Colonic mucosa (tissue), 4 donors: Measurements from ENCODE around the gene EFNA2. TPM values are rescaled to one million over a fixed set of nuclear protein-coding genes. Genes with fewer than 3 reads are reported as not detected.

ENCODE experiments used
- DNase-seq: peaks from one replicate; pipeline ENCODE4 v3.0.0-alpha.2; 2020
- H3K27ac ChIP-seq: fragments of 200-600 bp; one replicate; pipeline ENCODE4 v1.8.0; 2021
- H3K27me3 ChIP-seq: fragments of 200-600 bp; one replicate; pipeline ENCODE4 v1.8.0; 2021
- H3K36me3 ChIP-seq: fragments of 200-600 bp; one replicate; pipeline ENCODE4 v1.8.0; 2021
- H3K4me1 ChIP-seq: fragments of 200-600 bp; one replicate; pipeline ENCODE4 v1.8.0; 2021; ENCODE audit warnings: mild to moderate bottlenecking
- H3K4me3 ChIP-seq: fragments of 200-600 bp; one replicate; pipeline ENCODE4 v1.8.0; 2021
- H3K9ac ChIP-seq, 2 donors: one replicate each; pipeline ENCODE4 v1.7.0; 2013; ENCODE audit warnings: control low read depth in 2 of 2, low read depth in 2 of 2, low read length in 2 of 2
- H3K9me3 ChIP-seq: fragments of 200-600 bp; one replicate; pipeline ENCODE4 v1.8.0; 2021
- intact Hi-C: fragments of 100-400 bp; cut with DNase I; formaldehyde crosslinking; loops from one replicate; pipeline ENCODE4 v1.14.1; 2022
- total RNA-seq, 2 donors: library from RNA; stranded (reverse); fragmentation: NEBNext Ultra II Directional in 1 of 2; extraction: Animal tissue kit (Norgen Biotek cat#: 25700) in 1 of 2; gene quantifications; one replicate each; pipeline ENCODE4 v1.2.1, GENCODE V29; 2021
- TF ChIP-seq, protein P1 (sequence below): fragments of 200-600 bp; IDR thresholded peaks from one replicate; pipeline ENCODE4 v1.8.0; 2022; ENCODE audit warnings: antibody characterized with exemption, mild to moderate bottlenecking
- donor health status: healthy.
- donor health status: DM: no; HTN: no; CAD: no.
- donor health status: DM: no; HTN: no; CAD: no.

Gene EFNA2
- total RNA-seq, 2 donors from 2014 or later, result 72.8 to 86.1 TPM

DNA sequence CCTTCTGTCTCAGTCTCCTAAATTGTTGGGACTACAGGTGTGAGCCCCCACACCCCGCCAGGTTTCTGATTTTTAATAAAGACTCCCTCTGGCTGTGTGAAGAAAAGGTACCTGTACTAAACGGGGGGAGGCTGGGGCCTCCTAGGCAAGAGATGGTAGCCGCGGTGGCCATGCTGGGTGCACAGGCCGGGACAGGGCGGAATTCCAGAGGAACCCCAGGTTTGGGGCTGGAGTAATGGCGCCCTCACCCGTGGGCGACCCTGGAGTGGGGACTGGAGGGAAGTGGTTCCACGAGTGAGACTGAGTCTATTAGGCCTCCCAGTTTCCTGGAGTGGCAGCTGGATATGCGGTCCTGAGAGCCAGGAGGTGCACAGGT, 46.3 kb upstream of the EFNA2 start:
- no peaks in the 10 kb centered on the region for H3K9me3 ChIP-seq
- intact Hi-C loops, result no loop called here
- H3K27me3 ChIP-seq, result peaks cover 28% of the 10 kb centered on the region
- no peak for DNase-seq
- H3K36me3 ChIP-seq, result no peaks in the 10 kb centered on the region
- H3K9ac ChIP-seq, result peak overlapping the region in 1 of 2 donors; percentile 40
- H3K4me3 ChIP-seq, result no peak overlapping the region
- H3K27ac ChIP-seq, result no peak overlapping the region
- peaks cover 17% of the 10 kb centered on the region for H3K4me1 ChIP-seq
- TF ChIP-seq, protein P1, sequence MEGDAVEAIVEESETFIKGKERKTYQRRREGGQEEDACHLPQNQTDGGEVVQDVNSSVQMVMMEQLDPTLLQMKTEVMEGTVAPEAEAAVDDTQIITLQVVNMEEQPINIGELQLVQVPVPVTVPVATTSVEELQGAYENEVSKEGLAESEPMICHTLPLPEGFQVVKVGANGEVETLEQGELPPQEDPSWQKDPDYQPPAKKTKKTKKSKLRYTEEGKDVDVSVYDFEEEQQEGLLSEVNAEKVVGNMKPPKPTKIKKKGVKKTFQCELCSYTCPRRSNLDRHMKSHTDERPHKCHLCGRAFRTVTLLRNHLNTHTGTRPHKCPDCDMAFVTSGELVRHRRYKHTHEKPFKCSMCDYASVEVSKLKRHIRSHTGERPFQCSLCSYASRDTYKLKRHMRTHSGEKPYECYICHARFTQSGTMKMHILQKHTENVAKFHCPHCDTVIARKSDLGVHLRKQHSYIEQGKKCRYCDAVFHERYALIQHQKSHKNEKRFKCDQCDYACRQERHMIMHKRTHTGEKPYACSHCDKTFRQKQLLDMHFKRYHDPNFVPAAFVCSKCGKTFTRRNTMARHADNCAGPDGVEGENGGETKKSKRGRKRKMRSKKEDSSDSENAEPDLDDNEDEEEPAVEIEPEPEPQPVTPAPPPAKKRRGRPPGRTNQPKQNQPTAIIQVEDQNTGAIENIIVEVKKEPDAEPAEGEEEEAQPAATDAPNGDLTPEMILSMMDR, result no peak

DNA sequence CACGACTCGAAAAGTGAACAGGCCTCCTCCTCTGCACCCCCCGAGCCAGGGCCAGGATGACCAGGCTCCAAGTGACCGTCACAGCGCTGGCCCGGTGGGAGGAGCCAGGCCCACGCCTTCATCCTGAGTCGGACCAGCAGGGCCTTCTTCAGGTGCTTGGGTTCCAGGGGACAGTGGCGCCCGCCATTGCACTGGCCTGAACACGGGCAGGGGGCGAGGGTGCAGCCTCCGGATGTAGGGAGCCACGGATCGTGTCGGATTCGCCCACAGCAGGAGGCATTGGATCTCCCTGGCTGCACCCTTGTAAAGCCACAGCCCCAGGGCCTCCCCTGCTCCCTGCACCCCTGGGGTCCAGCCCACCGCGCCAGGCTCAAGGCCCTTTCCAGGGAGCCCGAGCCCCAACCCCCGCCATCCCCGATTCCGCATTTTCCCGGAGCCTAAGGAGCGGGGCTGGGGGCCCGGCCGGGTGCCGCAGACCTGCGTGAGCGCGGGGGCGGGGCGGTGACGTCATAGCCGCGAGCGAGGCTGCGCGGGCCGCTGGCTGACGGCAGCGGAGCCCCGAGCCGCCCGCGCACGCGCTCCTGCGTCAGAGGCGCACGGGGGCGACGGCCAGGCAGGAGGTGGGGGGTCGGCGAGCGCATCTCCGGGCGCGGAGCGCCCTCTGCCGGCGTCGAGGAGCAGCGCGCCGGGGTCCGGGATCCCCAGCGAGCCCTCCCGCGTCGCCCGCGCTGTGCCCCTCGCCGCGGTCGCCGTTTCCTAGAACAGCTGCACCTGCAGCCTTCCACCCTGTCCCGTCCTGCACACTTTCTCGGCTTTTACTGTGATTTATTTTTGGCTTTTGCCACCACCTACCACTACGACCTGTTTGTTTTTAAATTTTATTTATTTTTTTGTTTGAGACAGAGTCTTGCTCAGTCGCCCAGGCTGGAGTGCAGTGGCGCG, 45.6 kb upstream of the EFNA2 start:
- H3K4me1 ChIP-seq, result peaks cover 23% of the 10 kb centered on the region
- no peaks in the 10 kb centered on the region for H3K36me3 ChIP-seq
- DNase-seq, result peak; percentile 80
- intact Hi-C loops, result no loop called here
- H3K27ac ChIP-seq, result no peak overlapping the region
- peaks cover 23% of the 10 kb centered on the region for H3K27me3 ChIP-seq
- no peaks in the 10 kb centered on the region for H3K9me3 ChIP-seq
- TF ChIP-seq, protein P1, result peak; percentile 91
- peak overlapping the region in 1 of 2 donors; percentile 40 for H3K9ac ChIP-seq
- peak overlapping the region; percentile 22 for H3K4me3 ChIP-seq

DNA sequence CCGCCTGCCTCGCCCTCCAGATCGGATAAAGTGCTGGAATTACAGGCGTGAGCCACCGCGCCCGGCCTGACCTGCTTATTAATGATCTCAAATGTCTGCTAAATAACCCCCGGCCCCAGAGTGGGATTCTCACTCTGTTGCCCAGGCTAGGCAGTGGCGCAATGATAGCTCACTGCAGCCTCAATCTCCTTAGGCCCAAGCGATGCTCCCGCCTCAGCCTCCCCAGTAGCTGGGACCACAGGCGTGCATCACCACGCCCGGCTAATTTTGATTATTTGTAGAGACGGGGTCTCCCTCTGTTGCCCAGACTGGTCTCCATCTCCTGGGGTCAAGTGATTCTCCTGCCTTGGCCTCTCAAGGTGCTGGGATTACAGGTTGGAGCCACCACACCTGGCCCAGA, 44.7 kb upstream of the EFNA2 start:
- DNase-seq, result no peak
- intact Hi-C loops, result no loop called here
- Histone ChIP-seq H3K9me3 (no peaks in the 10 kb centered on the region), H3K4me3 (peak overlapping the region; percentile 91), H3K27ac (no peak overlapping the region), H3K9ac (peak overlapping the region; percentile 46 to 47), H3K36me3 (no peaks in the 10 kb centered on the region), H3K4me1 (peaks cover 29% of the 10 kb centered on the region), H3K27me3 (peaks cover 14% of the 10 kb centered on the region)
- TF ChIP-seq, protein P1, result no peak

DNA sequence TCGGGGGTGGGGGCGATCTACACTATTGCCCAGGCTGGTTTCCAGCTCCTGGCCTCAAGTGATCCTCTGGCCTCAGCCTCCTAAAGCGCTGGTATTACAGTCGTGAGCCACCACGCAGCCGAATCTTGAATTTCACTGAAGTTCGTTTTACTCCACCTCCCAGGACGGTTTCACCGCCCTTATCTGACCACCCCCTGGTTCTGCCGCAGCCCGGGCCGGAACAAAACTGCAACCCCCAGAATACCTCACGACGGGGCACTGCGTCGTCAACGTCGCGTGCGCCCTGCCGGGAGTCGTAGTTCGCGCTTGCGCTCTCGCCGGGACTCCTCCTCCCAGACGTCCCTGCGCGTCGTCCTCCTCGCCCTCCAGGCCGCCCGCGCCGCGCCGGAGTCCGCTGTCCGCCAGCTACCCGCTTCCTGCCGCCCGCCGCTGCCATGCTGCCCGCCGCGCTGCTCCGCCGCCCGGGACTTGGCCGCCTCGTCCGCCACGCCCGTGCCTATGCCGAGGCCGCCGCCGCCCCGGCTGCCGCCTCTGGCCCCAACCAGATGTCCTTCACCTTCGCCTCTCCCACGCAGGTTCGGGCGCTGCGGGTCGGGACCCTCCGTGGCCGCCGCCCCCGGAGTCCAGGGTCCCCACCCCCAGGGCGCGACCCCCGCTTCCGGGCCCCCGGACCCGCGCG, 44.1 kb upstream of the EFNA2 start, which contains the start of gene ATP5F1D:
TSS of gene ATP5F1D (plus strand) at position 335 of the 679 bp plus-strand sequence. CDS start at position 435, 100 bp downstream.
- Histone ChIP-seq H3K4me3 (peak within 1 kb of the TSS; percentile 91), H3K4me1 (peaks cover 29% of the 10 kb centered on the region), H3K9me3 (no peaks in the 10 kb centered on the region), H3K27ac (peak within 1 kb of the TSS; percentile 88), H3K27me3 (peaks cover 8% of the 10 kb centered on the region), H3K36me3 (no peaks in the 10 kb centered on the region), H3K9ac (peak within 1 kb of the TSS; percentile 85 to 99)
- peak; percentile 93 for DNase-seq
- intact Hi-C loops, result no loop called here
- TF ChIP-seq, protein P1, result no peak
